IPS-18c (cell line): Measurements from ENCODE around the gene HERC5.
"Not testable (repeated sequence)": the region's sequence is repeated elsewhere in the genome, so short reads cannot be mapped to it uniquely, and the experiment has no call there.

Source experiments
- H3K4me3 ChIP-seq: 2 replicates; pipeline ENCODE4 v1.7.0; 2013; ENCODE audit warnings: low read depth, mild to moderate bottlenecking, low read length, moderate library complexity; ENCODE audit not compliant: insufficient read depth
- H3K9me3 ChIP-seq: one replicate; pipeline ENCODE4 v1.6.1; 2013; ENCODE audit warnings: mild to moderate bottlenecking, low read length, moderate library complexity; ENCODE audit not compliant: control insufficient read depth, insufficient read depth

HERC5 gene

DNA sequence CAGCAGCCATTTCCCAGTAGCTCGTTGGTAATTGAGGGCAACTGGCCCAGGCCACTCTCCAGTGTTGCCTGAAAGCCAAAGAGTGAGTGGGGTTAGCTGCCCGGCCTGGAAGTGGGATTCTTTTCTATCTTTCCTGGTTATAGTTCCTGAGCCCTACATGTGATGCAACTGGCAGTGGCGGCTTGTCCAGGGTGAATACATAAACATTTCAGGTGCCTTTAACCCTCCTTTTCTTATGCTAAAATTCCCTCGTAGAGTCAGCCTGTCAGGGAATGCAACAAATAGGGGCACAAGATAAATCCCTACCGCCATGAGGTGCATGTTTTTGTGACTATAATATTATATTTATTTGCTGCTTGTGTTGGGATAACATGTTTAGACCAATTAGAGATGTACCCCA is 13.4 kb upstream of the HERC5 start:
- Histone ChIP-seq H3K4me3 (no peak overlapping the region), H3K9me3 (no peaks in the 10 kb centered on the region)

DNA sequence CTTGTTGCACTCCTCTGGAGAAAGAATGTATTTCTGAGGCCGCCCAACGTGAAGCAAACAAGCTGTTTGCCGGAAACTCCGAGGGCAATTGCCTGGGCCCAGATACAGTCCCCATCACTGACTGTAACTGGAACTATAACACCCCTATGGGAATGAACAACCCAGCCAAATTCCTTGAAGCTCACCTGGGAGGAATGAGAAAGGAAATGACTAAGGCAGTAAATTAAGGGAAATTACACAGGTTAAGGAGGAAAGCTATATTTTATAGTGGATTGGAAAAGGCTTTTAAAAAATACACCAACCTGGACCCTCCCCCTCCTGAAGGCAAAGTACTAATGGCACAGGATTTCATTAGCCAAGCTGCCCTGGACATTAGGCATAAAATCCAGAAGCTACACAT is 11.7 kb upstream of the HERC5 start:
- no peaks in the 10 kb centered on the region for H3K9me3 ChIP-seq
- no peak overlapping the region for H3K4me3 ChIP-seq

DNA sequence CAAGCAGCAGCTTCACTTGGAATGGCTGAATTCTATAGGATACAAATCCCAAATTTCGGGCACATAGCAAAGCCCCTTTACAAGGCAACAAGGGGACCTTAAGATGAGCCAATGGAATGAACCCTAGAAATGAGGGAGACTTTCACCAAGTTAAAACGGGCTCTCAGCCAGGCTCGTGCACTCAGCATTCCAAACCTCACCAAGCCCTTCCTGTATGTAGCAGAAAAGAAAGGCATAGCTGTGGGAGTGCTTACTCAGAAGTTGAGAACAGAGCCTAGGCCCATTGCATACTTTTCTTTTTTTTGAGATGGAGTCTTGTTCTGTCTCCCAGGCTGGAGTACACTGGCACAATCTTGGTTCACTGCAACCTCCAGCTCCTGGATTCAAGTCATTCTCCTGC is 10.8 kb upstream of the HERC5 start:
- no peaks in the 10 kb centered on the region for H3K9me3 ChIP-seq
- no peak overlapping the region for H3K4me3 ChIP-seq

DNA sequence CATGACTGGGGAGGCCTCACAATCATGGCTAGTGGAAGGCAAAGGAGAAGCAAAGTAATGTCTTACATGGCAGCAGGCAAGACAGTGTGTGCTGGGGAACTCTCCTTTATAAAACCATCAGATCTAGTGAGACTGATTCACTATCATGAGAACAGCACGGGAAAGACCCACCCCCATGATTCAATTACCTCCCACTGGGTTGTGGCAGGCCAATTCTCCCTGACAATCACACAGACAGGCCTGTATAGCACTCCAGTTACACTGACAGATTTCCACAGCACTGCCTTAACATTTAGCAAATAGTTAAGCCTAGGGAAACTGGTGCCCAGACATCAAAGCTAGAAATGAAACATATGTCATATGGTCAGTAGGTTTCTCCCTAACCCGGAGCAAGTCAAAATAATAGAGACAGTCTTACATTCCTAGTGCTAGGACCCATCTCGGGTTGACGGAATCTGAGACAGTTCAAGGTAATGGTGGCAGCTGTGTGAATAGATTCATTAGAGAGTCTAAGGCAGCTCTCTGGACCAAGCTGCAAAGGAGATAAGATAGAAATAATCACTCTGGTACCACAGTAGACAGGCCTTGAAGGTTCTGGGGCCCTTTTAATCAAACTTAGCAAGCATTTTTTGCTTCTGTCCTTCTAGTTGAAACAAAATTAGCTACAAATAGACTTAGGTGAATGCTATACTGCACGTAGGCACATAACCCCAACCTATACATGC is 9.4 kb upstream of the HERC5 start:
- no peaks in the 10 kb centered on the region for H3K9me3 ChIP-seq
- H3K4me3 ChIP-seq, result no peak overlapping the region

DNA sequence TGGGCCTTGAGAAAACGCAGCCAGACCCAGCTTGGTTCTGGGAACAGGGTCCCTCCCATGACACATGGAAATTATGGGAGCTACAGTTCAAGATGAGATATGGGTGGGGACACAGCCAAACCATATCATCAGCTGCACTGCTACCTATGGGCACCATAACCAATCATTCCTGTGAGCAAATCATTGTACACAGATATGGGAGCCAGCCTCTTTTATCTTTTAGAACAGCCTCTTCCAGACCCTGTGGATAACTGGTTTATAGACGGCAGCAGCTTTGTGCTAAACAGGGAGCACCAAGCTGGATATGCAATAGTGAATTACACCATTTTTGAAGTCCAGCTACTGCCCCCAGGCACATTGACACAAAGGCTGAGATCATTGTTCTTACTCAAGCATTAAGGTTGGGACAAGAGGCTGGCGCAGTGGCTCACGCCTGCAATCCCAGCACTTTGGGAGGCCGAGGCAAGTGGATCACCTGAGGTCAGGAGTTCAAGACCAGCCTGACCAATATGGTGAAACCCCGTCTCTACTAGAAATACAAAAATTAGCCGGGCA is 8.6 kb upstream of the HERC5 start:
- not testable (repeated sequence) for H3K9me3 ChIP-seq, H3K4me3 ChIP-seq

DNA sequence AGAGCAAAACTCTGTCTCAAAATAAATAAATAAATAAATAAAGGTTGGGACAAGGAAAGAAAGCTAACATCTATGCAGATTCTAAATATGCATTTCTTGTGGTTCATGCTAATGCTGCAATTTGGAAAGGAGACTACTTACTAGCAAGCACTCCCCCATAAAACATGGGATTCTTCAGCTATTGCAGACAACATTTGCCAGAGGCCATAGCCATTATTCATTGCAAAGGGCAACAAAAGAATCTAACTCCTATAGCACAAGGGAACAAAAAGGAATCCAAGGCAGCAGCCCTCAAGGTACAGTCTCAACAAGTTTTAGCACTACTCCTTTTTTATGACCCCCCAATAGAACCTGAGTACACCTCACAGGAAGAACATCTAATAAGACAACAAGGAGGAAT is 8.0 kb upstream of the HERC5 start:
- no peaks in the 10 kb centered on the region for H3K9me3 ChIP-seq
- H3K4me3 ChIP-seq, result no peak overlapping the region

DNA sequence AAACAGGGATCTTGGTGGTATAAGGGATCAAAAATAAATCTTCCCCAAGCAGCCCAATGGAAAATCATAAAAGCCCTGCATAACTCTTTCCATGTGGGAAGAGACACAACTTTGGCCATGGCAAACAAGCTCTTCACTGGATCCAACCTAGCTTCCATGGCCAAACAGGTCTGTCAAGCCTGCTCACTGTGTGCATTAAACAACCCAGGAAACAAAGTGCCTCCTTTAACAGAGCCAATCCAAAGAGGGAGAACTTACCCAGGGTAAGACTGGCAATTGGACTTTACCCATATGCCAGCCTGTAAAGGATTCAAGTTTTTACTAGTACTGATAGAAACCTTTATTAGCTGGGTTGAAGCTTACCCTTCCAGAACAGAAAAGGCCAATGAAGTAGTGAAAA is 7.6 kb upstream of the HERC5 start:
- Histone ChIP-seq H3K9me3 (no peaks in the 10 kb centered on the region), H3K4me3 (no peak overlapping the region)

DNA sequence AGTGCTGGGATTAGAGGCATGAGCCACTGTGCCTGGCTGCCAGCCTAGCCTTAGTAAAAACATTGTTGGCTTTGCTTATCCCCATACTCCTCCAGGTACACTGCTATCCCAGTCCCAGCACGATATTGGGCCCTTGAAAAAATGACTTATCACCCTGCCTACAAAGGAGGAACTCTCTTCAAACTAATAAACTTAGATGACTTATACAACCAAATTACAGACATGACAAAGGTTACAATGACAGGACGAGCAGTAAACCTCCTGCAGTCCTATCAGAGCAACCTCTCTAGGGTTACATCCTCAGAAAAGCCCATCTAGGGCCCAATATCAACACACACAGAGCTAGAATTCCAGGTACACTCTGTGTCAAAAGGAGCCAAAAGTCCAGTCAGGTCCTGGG is 5.7 kb upstream of the HERC5 start:
- no peak overlapping the region for H3K4me3 ChIP-seq
- H3K9me3 ChIP-seq, result no peaks in the 10 kb centered on the region

DNA sequence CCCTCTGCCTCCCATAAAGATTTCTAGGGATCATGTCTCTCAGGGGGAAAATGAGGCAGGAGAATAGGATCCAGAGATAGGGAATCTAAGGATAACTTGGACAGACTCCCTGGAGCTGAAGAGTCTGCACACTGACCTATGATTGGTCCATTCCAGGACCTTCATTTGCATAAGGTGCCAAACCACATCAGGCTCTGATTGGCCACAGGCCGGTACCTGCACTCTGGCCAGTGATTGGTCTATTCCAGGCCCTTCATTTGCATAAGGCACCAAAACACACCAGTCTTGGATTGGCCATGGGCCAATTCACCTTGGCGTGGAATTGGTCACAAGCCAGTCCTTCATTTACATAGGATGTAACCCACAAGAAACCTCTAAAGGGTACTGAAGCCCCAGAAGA is 4.0 kb upstream of the HERC5 start:
- Histone ChIP-seq H3K4me3 (no peak overlapping the region), H3K9me3 (no peaks in the 10 kb centered on the region)

DNA sequence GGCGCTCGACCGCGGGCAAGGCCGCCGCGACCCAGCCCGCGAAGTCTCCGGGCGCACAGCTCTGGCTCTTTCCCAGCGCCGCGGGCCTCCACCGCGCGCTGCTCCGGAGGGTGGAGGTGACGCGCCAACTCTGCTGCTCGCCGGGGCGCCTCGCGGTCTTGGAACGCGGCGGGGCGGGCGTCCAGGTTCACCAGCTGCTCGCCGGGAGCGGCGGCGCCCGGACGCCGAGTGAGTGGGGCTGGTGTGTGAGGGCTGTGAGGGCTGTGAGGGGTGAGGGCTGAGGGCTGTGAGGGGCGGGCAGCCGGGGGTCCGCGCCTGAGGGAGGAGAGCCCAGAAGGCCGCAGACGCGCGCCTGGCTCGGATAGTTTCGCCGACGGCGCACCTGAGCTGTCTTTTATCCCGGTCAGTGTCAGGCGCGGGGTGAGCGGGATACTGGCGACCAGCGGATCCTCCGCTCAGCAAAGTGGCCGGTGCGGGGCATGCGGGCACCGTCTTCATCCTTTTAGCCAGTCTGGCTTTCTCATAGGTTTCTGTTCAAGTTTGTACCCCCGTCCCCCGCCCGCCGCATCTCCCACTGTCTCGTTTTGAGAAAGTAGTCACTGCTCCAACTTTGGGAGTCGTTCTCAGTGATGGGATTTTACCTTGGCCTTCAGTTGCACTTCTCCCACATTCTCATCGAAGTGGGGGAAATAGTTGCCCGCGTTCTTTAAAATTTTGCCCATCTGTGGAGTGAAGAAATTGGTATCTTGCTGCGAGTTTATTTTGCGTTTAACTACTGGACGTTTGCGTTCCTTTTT is 586 bp downstream of the HERC5 start:
- peak overlapping the region; percentile 70 for H3K4me3 ChIP-seq
- H3K9me3 ChIP-seq, result no peaks in the 10 kb centered on the region

DNA sequence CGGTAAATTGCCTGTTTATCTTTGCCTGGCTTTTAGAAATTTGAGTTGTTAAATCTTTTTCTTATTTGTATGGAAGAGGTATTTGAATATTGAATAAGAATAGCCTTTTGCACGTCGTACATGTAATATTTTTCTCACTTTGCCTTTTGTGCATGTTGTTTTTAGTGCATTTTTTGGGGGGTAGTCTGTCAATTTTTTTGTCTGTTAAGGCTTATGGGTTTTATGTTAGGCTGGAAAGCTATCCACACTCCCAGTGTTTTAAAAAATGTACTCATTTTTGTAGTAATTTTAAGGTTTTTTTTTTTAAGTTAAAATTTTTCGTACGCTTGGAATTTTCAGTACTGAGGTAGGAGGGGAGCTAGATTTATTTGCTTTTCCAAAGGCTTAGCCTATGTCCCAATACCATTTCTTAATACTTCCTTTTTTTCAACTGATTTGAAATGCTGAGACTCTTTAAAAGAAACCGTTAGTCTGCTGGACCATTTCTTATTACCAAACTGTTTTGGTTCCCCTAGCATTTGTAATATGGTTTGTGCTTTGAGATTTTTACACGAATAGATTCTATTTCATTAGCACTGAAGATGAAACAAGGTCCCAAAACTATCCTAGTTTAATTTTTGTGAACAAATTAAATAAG is 1.3 kb downstream of the HERC5 start:
- no peaks in the 10 kb centered on the region for H3K9me3 ChIP-seq
- peak overlapping the region; percentile 70 for H3K4me3 ChIP-seq

DNA sequence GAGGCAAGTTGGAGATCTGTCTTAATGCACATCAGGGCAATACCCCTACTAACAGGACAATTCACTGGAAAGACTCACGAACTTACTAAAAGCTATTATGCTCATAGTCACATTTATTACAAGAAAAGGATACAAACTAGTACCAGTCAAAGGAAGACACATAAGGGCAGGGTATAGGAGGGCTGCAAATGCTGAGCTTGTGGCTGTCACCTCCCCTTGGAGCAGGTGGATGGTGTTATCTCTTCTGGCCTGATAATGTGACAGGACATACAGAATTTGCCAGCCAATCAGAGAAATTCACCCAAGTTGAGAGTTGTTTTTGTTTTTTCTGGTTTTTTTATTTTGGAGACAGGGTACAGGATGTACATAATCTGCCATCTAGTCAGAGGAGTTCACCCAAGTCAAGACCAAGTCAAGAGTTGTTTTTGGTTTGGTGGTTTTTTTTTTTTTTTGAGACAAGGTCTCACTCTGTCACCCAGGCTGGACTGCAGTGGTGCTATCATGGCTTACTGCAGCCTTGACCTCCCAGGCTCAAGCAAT is 8.8 kb downstream of the HERC5 start:
- Histone ChIP-seq H3K9me3 (no peaks in the 10 kb centered on the region), H3K4me3 (no peak overlapping the region)

DNA sequence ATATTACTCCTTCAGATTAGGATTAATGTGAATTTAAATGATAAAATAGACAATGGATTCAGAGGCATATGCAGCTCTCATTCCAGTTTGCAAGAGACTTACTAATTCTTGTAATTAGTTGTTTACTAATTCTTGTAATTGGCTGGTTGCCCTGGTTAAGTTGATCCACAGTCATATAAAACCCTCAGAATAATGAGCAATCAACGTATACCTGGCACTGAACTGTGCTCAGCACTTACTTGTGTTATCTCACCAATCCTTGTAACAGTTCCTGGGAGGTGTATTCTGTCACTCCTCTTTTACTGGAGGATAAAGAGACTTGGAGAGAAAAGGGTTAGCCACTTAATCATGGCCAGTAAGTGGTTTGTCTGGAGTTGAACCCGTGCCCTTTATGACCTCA is 10.5 kb downstream of the HERC5 start:
- Histone ChIP-seq H3K4me3 (no peak overlapping the region), H3K9me3 (no peaks in the 10 kb centered on the region)

DNA sequence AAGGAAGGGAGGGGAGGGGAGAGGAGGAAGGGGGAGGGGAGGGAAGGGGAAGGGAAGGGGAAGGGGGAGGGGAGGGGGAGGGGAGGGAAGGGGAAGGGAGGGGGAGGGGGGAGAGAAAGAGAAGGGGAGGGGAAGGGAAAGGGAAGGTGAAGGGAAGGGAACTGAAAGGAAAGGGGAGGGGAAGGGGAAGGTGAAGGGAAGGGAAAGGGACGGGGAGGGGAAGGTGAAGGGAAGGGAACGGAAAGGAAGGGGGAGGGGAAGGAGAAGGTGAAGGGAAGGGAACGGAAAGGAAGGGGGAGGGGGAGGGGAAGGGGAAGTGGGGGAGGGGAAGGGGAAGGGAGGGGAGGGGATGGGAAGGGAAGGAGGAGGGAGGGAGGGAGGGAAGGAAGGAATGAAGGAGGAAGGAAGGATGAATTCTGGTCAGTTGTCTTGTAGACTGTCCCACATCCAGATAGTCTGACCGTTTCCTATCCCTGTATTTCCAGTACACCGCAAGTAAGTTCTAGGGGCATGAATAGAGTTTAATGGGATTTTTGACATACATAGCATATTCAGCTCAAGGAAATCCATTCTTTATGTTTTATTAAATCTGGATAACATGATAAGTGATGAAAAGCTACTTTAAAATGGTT is 20.4 kb downstream of the HERC5 start:
- Histone ChIP-seq H3K9me3 (no peaks in the 10 kb centered on the region), H3K4me3 (no peak overlapping the region)

DNA sequence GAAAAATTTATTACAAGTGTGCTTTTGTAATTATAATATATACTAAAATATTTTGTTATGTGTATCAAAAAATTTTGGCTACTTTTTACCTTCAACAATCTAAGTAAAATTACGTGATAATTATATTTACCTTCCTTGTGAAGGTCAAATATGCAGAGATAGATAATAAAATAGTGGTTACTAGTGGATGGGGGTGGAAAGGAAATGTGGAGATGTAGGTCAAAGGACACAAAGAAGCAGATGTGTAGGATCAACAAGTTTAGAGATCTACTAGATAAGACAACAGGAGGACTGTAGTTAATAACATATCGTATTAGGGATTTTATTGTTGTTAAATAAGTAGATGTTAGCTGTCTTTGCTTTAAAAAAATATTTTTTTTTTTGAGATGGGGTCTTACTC is 21.3 kb downstream of the HERC5 start:
- Histone ChIP-seq H3K9me3 (no peaks in the 10 kb centered on the region), H3K4me3 (no peak overlapping the region)

DNA sequence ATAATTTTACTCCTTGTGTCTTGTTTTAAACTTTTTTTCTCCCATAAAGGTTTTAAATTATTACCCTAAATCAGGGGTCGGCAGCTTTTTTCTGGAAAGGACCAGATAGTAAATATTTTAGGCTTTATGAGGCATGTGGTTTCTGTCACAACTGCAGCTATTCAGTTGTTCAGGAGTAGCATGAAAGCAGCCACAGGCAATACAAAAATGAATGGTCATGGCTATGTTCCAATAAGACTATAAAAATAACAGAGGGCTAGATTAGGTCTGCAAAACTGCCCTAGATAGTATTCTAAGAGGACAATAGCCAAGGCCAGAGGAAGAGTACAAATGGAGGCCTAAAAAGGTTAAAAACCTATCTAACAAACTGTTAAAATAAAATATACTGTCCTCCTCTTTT is 24.6 kb downstream of the HERC5 start:
- H3K9me3 ChIP-seq, result no peaks in the 10 kb centered on the region
- H3K4me3 ChIP-seq, result no peak overlapping the region

DNA sequence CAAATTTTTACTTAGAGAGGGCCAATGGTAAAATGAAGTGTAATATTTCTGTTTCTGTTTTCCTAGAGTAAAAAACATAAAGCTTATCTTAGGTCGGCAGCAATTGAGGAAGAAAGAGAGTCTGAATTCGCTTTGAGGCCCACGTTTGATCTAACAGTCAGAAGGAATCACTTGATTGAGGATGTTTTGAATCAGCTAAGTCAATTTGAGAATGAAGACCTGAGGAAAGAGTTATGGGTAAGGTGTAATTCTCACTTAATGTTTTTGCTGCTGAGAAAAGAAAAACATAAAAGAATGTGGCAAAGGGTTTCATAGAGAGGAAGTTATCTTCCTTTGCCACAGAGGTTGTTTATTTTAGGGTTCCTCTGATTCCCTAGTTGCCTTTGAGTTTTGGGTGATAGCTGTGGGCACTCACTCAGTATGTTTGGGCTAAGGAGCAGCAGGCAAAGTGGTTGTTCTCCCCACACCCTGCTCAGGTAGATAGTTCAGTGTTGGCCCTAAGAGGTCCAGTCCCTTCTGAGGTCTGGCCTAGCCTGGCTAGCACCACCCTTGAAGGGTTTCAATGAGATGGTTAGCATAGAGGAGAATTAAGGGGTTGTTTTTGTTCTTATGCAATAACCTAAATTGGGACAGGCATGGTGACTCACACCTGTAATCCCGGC is 32.3 kb downstream of the HERC5 start:
- Histone ChIP-seq H3K4me3 (no peak overlapping the region), H3K9me3 (no peaks in the 10 kb centered on the region)
